ENCODE measurements around the gene NIPA2. TPM values are rescaled to one million over a fixed set of nuclear protein-coding genes. Genes with fewer than 3 reads are reported as not detected.
"Not testable (repeated sequence)": the region's sequence is repeated elsewhere in the genome, so short reads cannot be mapped to it uniquely, and the experiment has no call there.

NIPA2 gene
- total RNA-seq, 1 donor from 2014 or later: 51.5 TPM

GRCh38 chr15:22806156-22806555, 32.3 kb upstream of the NIPA2 start:
- no peaks in the 10 kb centered on the region for H3K79me2 ChIP-seq (ENCODE audit: low read depth)
- no peaks in the 10 kb centered on the region for H3F3A ChIP-seq (ENCODE audit: low read depth)
- H3K9me3 Mint-ChIP-seq: no peaks in the 10 kb centered on the region
- no peaks in the 10 kb centered on the region for H3K36me3 ChIP-seq
- no peak overlapping the region for H3K4me3 Mint-ChIP-seq
- no peaks in the 10 kb centered on the region for H3K9me3 ChIP-seq (ENCODE audit: low read depth)
- peaks cover 3% of the 10 kb centered on the region for H3K27me3 Mint-ChIP-seq (ENCODE audit: insufficient read depth, low read depth)
- no peak overlapping the region for H3K27ac Mint-ChIP-seq
- H3K27ac ChIP-seq: no peak overlapping the region
- no peaks in the 10 kb centered on the region for H3K4me1 ChIP-seq
- H3K36me3 Mint-ChIP-seq: no peaks in the 10 kb centered on the region
- no peaks in the 10 kb centered on the region for H3K27me3 ChIP-seq
- H3K4me1 Mint-ChIP-seq: no peaks in the 10 kb centered on the region
- TF ChIP-seq EZH2 (IDR thresholded peaks at IDR 0.05): no peak
- H3K9ac ChIP-seq: no peak overlapping the region
- no peaks in the 10 kb centered on the region for H4K20me1 ChIP-seq (ENCODE audit: low read depth)
- no peak for DNase-seq (ENCODE audit: low spot score)
- H3K4me2 ChIP-seq: no peak overlapping the region
- H3K4me3 ChIP-seq: no peak overlapping the region
- no peak overlapping the region for H2AFZ ChIP-seq (replicated peaks)

DNA sequence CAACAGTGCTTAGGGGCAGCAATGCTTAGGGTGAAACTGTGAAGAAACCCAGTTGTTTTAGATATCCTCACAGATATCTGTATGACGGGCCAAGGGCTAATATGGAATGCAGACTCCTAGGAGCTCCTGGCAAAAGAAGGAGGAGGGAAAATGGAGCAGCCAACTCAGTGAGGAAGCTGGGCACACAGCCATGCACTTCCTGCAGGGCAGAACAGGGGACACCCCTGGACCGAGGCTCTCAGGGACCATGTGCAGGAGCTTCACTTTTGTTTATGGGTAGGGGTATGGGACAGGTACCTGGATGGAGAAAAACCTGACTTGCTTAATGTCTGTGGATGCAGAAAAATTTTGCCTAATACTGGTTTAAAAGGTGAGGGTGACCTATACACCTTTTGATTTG, 31.8 kb upstream of the NIPA2 start:
- Histone ChIP-seq H3F3A (ENCODE audit: low read depth) (no peaks in the 10 kb centered on the region), H3K4me2 (no peak overlapping the region), H3K4me3 (no peak overlapping the region), H3K27ac (no peak overlapping the region), H3K27me3 (no peaks in the 10 kb centered on the region), H4K20me1 (ENCODE audit: low read depth) (no peaks in the 10 kb centered on the region), H3K9me3 (ENCODE audit: low read depth) (no peaks in the 10 kb centered on the region), H2AFZ (replicated peaks) (no peak overlapping the region), H3K9ac (no peak overlapping the region), H3K36me3 (no peaks in the 10 kb centered on the region), H3K79me2 (ENCODE audit: low read depth) (no peaks in the 10 kb centered on the region), H3K4me1 (no peaks in the 10 kb centered on the region)
- Mint-ChIP-seq H3K4me3 (no peak overlapping the region), H3K4me1 (no peaks in the 10 kb centered on the region), H3K9me3 (no peaks in the 10 kb centered on the region), H3K27me3 (ENCODE audit: insufficient read depth, low read depth) (peaks cover 3% of the 10 kb centered on the region), H3K36me3 (no peaks in the 10 kb centered on the region), H3K27ac (no peak overlapping the region)
- TF ChIP-seq EZH2 (IDR thresholded peaks at IDR 0.05): no peak
- TF ChIP-seq, protein P1, sequence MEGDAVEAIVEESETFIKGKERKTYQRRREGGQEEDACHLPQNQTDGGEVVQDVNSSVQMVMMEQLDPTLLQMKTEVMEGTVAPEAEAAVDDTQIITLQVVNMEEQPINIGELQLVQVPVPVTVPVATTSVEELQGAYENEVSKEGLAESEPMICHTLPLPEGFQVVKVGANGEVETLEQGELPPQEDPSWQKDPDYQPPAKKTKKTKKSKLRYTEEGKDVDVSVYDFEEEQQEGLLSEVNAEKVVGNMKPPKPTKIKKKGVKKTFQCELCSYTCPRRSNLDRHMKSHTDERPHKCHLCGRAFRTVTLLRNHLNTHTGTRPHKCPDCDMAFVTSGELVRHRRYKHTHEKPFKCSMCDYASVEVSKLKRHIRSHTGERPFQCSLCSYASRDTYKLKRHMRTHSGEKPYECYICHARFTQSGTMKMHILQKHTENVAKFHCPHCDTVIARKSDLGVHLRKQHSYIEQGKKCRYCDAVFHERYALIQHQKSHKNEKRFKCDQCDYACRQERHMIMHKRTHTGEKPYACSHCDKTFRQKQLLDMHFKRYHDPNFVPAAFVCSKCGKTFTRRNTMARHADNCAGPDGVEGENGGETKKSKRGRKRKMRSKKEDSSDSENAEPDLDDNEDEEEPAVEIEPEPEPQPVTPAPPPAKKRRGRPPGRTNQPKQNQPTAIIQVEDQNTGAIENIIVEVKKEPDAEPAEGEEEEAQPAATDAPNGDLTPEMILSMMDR (IDR thresholded peaks at IDR 0.05): no peak
- TF ChIP-seq EZH2phosphoT487 (IDR thresholded peaks at IDR 0.05): no peak
- no peak for DNase-seq (ENCODE audit: low spot score)

GRCh38 chr15:22807831-22808230, 30.6 kb upstream of the NIPA2 start:
- DNase-seq (ENCODE audit: low spot score): not testable (repeated sequence)

GRCh38 chr15:22808240-22808639, 30.2 kb upstream of the NIPA2 start:
- no peak for DNase-seq (ENCODE audit: low spot score)
- H3F3A ChIP-seq (ENCODE audit: low read depth): no peaks in the 10 kb centered on the region
- H3K4me3 ChIP-seq: no peak overlapping the region
- no peak overlapping the region for H2AFZ ChIP-seq (replicated peaks)
- H3K4me3 Mint-ChIP-seq: no peak overlapping the region
- no peaks in the 10 kb centered on the region for H3K9me3 Mint-ChIP-seq
- H3K36me3 Mint-ChIP-seq: peaks cover 4% of the 10 kb centered on the region
- H3K4me1 Mint-ChIP-seq: no peaks in the 10 kb centered on the region
- H3K27ac Mint-ChIP-seq: no peak overlapping the region
- H3K4me2 ChIP-seq: no peak overlapping the region
- no peaks in the 10 kb centered on the region for H3K4me1 ChIP-seq
- H4K20me1 ChIP-seq (ENCODE audit: low read depth): no peaks in the 10 kb centered on the region
- TF ChIP-seq, protein P1 (IDR thresholded peaks at IDR 0.05): no peak
- no peak overlapping the region for H3K9ac ChIP-seq
- peaks cover 5% of the 10 kb centered on the region for H3K27me3 Mint-ChIP-seq (ENCODE audit: insufficient read depth, low read depth)
- no peak overlapping the region for H3K27ac ChIP-seq
- no peaks in the 10 kb centered on the region for H3K36me3 ChIP-seq
- H3K9me3 ChIP-seq (ENCODE audit: low read depth): no peaks in the 10 kb centered on the region
- no peaks in the 10 kb centered on the region for H3K27me3 ChIP-seq
- no peaks in the 10 kb centered on the region for H3K79me2 ChIP-seq (ENCODE audit: low read depth)

More at GRCh38 chr15:22807831-22808230, 30.6 kb upstream of the NIPA2 start:
- H3F3A ChIP-seq (ENCODE audit: low read depth); H3K4me3 Mint-ChIP-seq; H3K4me1 Mint-ChIP-seq; H3K9me3 ChIP-seq (ENCODE audit: low read depth); H3K4me2 ChIP-seq; H3K9ac ChIP-seq; H3K27ac Mint-ChIP-seq; H3K36me3 ChIP-seq; H3K9me3 Mint-ChIP-seq; H3K79me2 ChIP-seq (ENCODE audit: low read depth); H4K20me1 ChIP-seq (ENCODE audit: low read depth); H3K27me3 Mint-ChIP-seq (ENCODE audit: insufficient read depth, low read depth); H3K36me3 Mint-ChIP-seq; H3K4me3 ChIP-seq; H3K27me3 ChIP-seq; H3K27ac ChIP-seq; H3K4me1 ChIP-seq; H2AFZ ChIP-seq (replicated peaks): not testable (repeated sequence)

Data from neural progenitor cell (in vitro differentiated cells).